ENCODE results near the gene ANKS6.

The ANKS6 gene

DNA sequence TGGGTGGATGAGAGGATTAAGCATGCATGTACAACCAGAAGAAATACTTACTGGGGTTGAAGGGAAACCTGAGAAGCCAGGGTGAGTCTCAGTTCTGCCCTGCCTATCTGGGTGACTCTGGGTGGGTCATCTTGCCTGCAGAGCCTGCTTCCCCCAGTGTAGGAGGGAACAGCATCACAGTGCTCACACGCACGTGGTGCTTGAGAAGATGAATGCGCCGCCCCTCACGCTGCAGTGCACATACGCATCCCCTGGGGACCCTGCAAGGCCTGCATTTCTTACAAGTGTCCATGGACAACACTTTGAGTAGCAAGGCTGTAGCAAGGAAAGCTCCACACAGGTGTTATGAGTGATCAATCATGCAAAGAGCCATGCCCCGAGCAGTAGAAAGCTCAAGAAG, 68.9 kb downstream of the ANKS6 start:
- H4K20me1 ChIP-seq = no peaks in the 10 kb centered on the region
- H3K4me1 ChIP-seq = peaks cover 100% of the 10 kb centered on the region
- peak overlapping the region; percentile 89 for H3K4me2 ChIP-seq
- H3K4me3 ChIP-seq = no peak overlapping the region
- no peak overlapping the region for H3K9ac ChIP-seq
- TF ChIP-seq Cebpa-rat (IDR thresholded peaks at IDR 0.05) = no peak
- H3K36me3 ChIP-seq = no peaks in the 10 kb centered on the region
- no peaks in the 10 kb centered on the region; the same call in 1 of the 2 replicates for H3K9me3 ChIP-seq
- no peaks in the 10 kb centered on the region for H3K27me3 ChIP-seq
- peak overlapping the region; percentile 35 for H3K27ac ChIP-seq

DNA sequence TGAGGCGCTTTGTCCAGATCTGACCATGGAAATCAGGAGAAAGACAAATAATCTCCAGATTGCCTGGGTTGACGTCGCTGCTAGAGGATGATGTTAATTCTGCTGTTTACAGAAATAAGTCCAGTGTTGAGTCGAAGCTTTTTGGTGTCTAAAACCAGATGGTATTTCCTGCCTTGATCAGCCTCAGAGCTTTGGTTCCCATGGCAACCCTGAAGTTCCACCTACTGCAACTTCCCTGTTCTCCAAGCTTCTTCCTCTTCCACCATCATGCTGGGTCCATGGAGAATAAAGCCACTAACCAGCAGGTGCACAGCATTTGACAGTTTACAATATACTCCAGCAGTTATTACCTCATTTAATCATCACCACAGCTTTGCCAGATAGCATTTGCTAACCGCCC, 69.6 kb downstream of the ANKS6 start:
- Histone ChIP-seq H3K4me3 (peak overlapping the region; percentile 30; the same call in 1 of the 2 replicates), H3K4me1 (peaks cover 96% of the 10 kb centered on the region), H3K36me3 (no peaks in the 10 kb centered on the region), H3K9ac (peak overlapping the region; percentile 34), H3K9me3 (no peaks in the 10 kb centered on the region; the same call in 1 of the 2 replicates), H3K4me2 (peak overlapping the region; percentile 89), H3K27ac (peak overlapping the region; percentile 83), H4K20me1 (no peaks in the 10 kb centered on the region), H3K27me3 (no peaks in the 10 kb centered on the region)
- TF ChIP-seq Cebpa-rat (IDR thresholded peaks at IDR 0.05) = no peak

DNA sequence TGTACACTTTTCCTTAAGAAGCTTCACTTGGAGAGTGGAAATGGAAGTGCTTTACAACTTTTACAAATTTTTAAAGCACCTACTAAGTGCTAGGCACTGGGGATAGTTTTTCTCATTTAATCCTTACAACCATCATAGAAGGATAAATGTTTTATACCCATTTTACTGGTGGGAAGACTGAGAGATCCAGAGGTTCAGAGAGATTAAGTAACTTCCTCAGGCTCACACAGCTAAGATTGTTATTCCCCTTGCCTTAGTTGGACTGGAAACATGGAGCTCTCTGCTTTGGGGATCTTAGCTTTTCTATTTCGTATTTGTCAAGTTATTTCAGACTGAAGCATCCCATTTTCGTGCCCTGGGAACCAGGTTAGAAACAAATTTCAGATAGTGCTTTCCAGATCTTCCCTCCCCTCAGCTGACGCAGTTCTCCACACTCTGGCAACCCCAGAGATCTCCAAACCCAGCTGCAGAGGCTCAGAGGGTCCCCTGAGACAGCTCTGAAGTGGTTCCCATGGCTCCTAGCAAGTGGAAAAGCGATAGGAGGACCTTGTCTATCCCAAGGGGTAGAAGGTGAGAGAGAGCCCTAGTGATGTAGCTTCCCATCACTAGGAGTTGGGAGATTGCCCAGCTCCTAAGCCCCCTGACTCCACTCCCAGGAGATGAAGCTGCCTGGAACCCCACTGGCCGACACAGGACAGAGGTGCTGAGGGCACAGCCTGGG, 71.4 kb downstream of the ANKS6 start:
- Histone ChIP-seq H3K4me1 (peaks cover 78% of the 10 kb centered on the region), H3K9ac (peak overlapping the region; percentile 34; the same call in 1 of the 2 replicates), H3K27me3 (no peaks in the 10 kb centered on the region), H3K4me3 (no peak overlapping the region), H3K36me3 (no peaks in the 10 kb centered on the region), H3K27ac (peak overlapping the region; percentile 83), H4K20me1 (no peaks in the 10 kb centered on the region), H3K4me2 (peak overlapping the region; percentile 89), H3K9me3 (no peaks in the 10 kb centered on the region; the same call in 1 of the 2 replicates)
- no peak for TF ChIP-seq Cebpa-rat (IDR thresholded peaks at IDR 0.05)

DNA sequence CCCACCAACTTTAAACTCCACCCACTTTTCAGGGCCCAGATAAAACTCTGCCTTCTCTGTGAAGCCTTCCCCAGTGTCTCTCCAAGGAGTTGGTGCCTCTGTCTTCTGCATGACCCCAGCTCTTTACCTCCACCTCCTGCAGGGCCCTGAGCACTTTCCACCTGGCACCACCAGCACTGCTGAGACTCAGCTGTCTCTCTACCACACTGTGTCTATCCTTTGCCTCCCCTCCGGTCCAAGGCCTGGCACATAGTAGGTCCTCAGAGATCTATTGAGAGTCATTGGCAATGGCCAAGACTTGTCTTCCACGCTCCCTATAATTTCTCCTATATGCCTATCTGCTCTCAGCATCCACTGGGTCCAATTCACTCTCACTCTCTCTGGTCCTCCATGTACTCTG, 74.7 kb downstream of the ANKS6 start:
- peaks cover 45% of the 10 kb centered on the region for H3K4me1 ChIP-seq
- H3K4me2 ChIP-seq = no peak overlapping the region
- no peaks in the 10 kb centered on the region for H3K27me3 ChIP-seq
- H3K4me3 ChIP-seq = no peak overlapping the region
- no peak overlapping the region for H3K27ac ChIP-seq
- no peaks in the 10 kb centered on the region; the same call in 1 of the 2 replicates for H3K9me3 ChIP-seq
- TF ChIP-seq Cebpa-rat (IDR thresholded peaks at IDR 0.05) = no peak
- no peak overlapping the region for H3K9ac ChIP-seq
- no peaks in the 10 kb centered on the region for H3K36me3 ChIP-seq
- no peaks in the 10 kb centered on the region for H4K20me1 ChIP-seq

DNA sequence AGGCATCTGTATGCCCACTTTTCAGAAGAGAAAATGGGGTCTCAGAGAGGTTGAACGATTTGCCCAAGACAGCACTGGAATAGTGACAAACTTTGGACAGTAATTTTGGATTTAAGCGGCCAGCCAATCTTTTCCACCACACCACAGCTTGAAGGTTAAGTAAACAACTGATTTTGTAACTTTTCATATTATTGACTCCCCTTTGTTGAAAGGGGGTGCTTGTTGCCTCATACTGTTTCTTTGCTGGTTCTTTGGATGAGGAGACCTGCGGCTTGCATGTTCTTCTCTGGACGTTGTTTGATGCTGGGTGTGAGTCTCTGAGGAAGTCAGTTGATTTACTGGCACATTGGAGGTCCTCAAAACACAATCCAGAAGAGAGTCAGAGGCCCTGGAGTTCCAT, 76.0 kb downstream of the ANKS6 start:
- no peak for TF ChIP-seq Cebpa-rat (IDR thresholded peaks at IDR 0.05)
- Histone ChIP-seq H3K4me2 (no peak overlapping the region), H4K20me1 (no peaks in the 10 kb centered on the region), H3K4me1 (peaks cover 32% of the 10 kb centered on the region), H3K9me3 (no peaks in the 10 kb centered on the region; the same call in 1 of the 2 replicates), H3K36me3 (no peaks in the 10 kb centered on the region), H3K27ac (no peak overlapping the region), H3K9ac (no peak overlapping the region), H3K27me3 (no peaks in the 10 kb centered on the region), H3K4me3 (no peak overlapping the region)

DNA sequence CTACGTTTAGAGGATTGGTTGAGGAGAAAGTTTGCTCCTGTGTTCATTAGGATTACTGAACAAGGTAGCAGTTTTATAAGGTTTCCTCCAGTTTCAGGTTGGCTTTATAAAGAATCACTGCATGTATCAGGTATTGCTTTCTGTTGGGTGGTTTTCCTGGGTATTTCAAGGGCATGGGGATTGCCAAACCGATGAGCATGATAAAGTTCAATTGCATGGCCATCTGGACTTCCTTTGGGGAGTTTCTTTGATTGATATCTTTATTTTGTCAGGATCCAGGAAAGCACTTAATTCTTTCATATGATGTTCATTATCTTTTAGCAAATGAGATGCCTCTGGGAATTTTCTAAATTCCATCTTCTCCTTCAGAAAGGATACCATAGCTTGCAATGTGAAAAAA, 77.3 kb downstream of the ANKS6 start:
- no peak overlapping the region for H3K9ac ChIP-seq
- peaks cover 19% of the 10 kb centered on the region for H3K4me1 ChIP-seq
- no peaks in the 10 kb centered on the region; the same call in 1 of the 2 replicates for H3K9me3 ChIP-seq
- no peak overlapping the region for H3K4me3 ChIP-seq
- H3K4me2 ChIP-seq = no peak overlapping the region
- H3K36me3 ChIP-seq = no peaks in the 10 kb centered on the region
- TF ChIP-seq Cebpa-rat (IDR thresholded peaks at IDR 0.05) = no peak
- H3K27ac ChIP-seq = no peak overlapping the region
- H4K20me1 ChIP-seq = no peaks in the 10 kb centered on the region
- H3K27me3 ChIP-seq = no peaks in the 10 kb centered on the region

DNA sequence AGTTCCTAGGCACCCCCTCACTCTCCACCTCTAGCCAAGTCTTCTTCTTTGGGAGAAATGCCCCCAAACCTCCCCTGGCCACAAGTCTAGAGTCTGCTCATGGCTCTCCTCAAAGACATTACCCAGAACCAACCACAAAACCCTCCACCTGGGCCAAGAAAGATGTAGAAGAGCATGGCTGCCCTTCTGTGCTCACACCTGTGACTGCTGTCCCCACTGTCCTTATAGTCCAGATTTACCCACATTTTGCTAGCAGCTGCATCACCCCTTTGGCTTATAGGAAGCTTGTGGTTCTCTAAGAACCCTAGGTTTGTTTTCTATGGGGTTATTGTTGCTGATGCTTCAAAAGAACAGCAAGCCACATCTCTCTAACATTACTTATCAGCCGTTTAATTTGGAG, 81.5 kb downstream of the ANKS6 start:
- Histone ChIP-seq H3K36me3 (no peaks in the 10 kb centered on the region), H3K9me3 (no peaks in the 10 kb centered on the region), H3K27ac (no peak overlapping the region), H3K9ac (no peak overlapping the region), H3K27me3 (peaks cover 18% of the 10 kb centered on the region), H3K4me3 (no peak overlapping the region), H3K4me1 (no peaks in the 10 kb centered on the region), H3K4me2 (no peak overlapping the region), H4K20me1 (no peaks in the 10 kb centered on the region; the same call in 1 of the 2 replicates)
- no peak for TF ChIP-seq Cebpa-rat (IDR thresholded peaks at IDR 0.05)

DNA sequence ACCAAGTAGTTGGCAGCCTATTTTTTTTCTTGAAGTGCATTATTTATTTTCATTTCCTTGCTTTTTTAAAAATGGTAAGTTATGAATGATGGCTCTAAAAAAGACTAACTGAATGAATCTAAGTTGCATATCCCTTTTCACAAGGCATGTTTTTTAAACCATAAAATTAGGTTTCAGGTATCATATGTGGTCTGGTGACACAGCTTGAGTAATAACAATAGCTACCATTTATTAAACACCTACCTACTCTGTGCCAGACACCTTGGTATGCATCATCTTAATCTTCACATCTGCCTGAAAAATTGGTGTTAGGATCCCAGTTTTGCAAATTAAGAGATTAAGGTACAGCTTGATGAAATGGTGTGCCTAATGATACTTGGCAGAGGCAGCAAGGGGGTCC, 83.4 kb downstream of the ANKS6 start:
- peaks cover 5% of the 10 kb centered on the region; the same call in 1 of the 2 replicates for H3K4me1 ChIP-seq
- no peak overlapping the region for H3K27ac ChIP-seq
- peaks cover 3% of the 10 kb centered on the region; the same call in 1 of the 2 replicates for H3K9me3 ChIP-seq
- H3K4me3 ChIP-seq = no peak overlapping the region
- TF ChIP-seq Cebpa-rat (IDR thresholded peaks at IDR 0.05) = no peak
- no peaks in the 10 kb centered on the region for H3K36me3 ChIP-seq
- peaks cover 7% of the 10 kb centered on the region; the same call in 1 of the 2 replicates for H4K20me1 ChIP-seq
- no peak overlapping the region for H3K4me2 ChIP-seq
- no peak overlapping the region for H3K9ac ChIP-seq
- H3K27me3 ChIP-seq = peaks cover 37% of the 10 kb centered on the region

DNA sequence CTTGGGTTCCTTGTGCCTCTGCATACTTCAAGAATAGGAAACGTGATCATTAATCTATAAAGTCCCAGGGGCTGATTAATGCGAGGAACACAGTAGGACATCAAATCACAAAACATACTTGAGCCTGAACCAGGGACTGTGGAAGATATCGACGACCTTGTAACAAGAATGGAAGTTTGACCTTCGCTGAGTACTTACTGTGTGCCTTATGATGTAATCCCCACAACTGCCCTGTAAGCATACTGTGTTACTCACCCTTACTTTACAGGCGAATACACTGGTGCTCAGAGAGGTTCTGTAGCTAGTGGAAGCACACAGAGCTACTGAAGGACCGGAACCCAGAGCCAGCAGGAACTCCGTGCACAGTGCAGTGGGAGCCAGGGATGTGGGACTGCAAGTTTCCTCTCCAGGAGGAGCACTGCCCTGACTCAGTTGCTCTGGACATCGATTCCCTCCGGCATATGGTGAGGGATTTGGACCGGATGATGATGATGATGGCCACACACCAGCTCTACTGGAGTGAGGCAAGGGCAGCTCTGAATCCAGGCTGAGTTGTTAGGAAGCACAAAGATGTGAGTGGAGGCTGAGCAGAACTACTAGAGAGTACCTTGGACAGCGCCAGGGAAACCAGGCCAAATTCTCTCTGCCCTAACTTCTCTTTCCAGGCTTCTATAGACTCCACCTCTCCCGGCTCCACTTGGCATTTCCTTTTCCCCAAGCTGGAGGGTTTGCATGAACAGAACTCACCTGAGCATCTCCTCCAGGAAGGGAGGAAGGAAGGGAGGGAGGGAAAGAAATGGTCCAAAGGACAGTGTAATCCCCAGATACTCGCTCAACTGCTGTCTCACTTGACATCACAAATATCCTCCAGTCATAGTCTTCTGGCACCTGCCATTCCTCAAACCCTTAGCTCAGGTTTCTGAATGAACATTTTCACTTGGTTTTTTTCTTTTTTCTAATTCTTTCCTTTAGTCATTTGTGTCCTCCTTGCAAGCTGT, 86.1 kb downstream of the ANKS6 start:
- Histone ChIP-seq H3K4me3 (no peak overlapping the region), H3K27me3 (peaks cover 62% of the 10 kb centered on the region)

More for the DNA sequence above, 86.1 kb downstream of the ANKS6 start:
- Histone ChIP-seq H3K9ac (no peak overlapping the region), H3K27ac (no peak overlapping the region), H4K20me1 (peaks cover 21% of the 10 kb centered on the region; the same call in 1 of the 2 replicates), H3K4me1 (peaks cover 24% of the 10 kb centered on the region), H3K4me2 (no peak overlapping the region), H3K9me3 (peaks cover 3% of the 10 kb centered on the region; the same call in 1 of the 2 replicates), H3K36me3 (no peaks in the 10 kb centered on the region)
- no peak for TF ChIP-seq Cebpa-rat (IDR thresholded peaks at IDR 0.05)

Measured in BLaER1 (cell line).